Natural killer cell (primary cell): ENCODE data around the gene HOXA5. TPM values are rescaled to one million over a fixed set of nuclear protein-coding genes. Genes with fewer than 3 reads are reported as not detected.

Experiments used
- ATAC-seq, 3 donors: fragments of 150-1000 bp in 2 of 3; fragments of 200-7000 bp in 1 of 3; cut with Tn5 transposase; 1 replicate in 1 of 3; 2 replicates in 2 of 3; pipeline ENCODE4 v1.10.0; 2021; ENCODE audit warnings: mild to moderate bottlenecking in 2 of 3, moderate library complexity in 2 of 3
- DNase-seq, 2 donors: peaks; one replicate each; pipeline versions ENCODE4 v3.0.0 to v3.0.0-alpha.2; 2013 to 2021; ENCODE audit warnings: mixed read lengths in 1 of 2
- H3K27ac ChIP-seq: one replicate; pipeline ENCODE4 v1.5.1; 2013; ENCODE audit warnings: mild to moderate bottlenecking, low read length
- H3K27me3 ChIP-seq: one replicate; pipeline ENCODE4 v1.6.1; 2013; ENCODE audit warnings: low read length; ENCODE audit not compliant: control insufficient read depth, insufficient read depth
- H3K36me3 ChIP-seq: one replicate; pipeline ENCODE4 v1.6.1; 2013; ENCODE audit warnings: low read length; ENCODE audit not compliant: control insufficient read depth, insufficient read depth
- H3K4me1 ChIP-seq: one replicate; pipeline ENCODE4 v1.6.1; 2013; ENCODE audit warnings: low read length; ENCODE audit not compliant: control insufficient read depth, insufficient read depth
- H3K4me3 ChIP-seq: one replicate; pipeline ENCODE4 v1.5.1; 2013; ENCODE audit warnings: low read length
- H3K9me3 ChIP-seq: one replicate; pipeline ENCODE4 v1.6.1; 2013; ENCODE audit warnings: low read length; ENCODE audit not compliant: control insufficient read depth, insufficient read depth
- H3K27ac Mint-ChIP-seq, 2 donors: one replicate each; pipeline ENCODE4 v1.8.0; 2022; ENCODE audit warnings: mild to moderate bottlenecking in 2 of 2, mixed read lengths in 2 of 2, moderate library complexity in 1 of 2
- H3K27me3 Mint-ChIP-seq, 2 donors: one replicate each; pipeline ENCODE4 v1.8.0; 2022; ENCODE audit warnings: low read depth in 2 of 2, mixed read lengths in 2 of 2
- H3K36me3 Mint-ChIP-seq: one replicate; pipeline ENCODE4 v1.8.0; 2022; ENCODE audit warnings: mixed read lengths
- H3K4me1 Mint-ChIP-seq, 2 donors: one replicate each; pipeline ENCODE4 v1.8.0; 2022; ENCODE audit warnings: mixed read lengths in 2 of 2
- H3K4me3 Mint-ChIP-seq: one replicate; pipeline ENCODE4 v1.8.0; 2022; ENCODE audit warnings: mild to moderate bottlenecking, moderate library complexity, mixed read lengths
- H3K9me3 Mint-ChIP-seq, 2 donors: one replicate each; pipeline ENCODE4 v1.8.0; 2022; ENCODE audit warnings: mixed read lengths in 2 of 2
- WGBS: methylation state at CpG from one replicate; pipeline ENCODE4 v1.1.7; 2013; ENCODE audit warnings: missing lambda C conversion rate; ENCODE audit not compliant: insufficient coverage; 5-methylcytosine and 5-hydroxymethylcytosine counted together
- intact Hi-C: fragments of 100-400 bp; cut with micrococcal nuclease; formaldehyde crosslinking; loops from one replicate; pipeline ENCODE4 v1.14.2; 2022
- total RNA-seq, 4 donors: library from RNA; stranded (reverse); fragments of 120-200 nt in 1 of 4; gene quantifications; one replicate each; pipeline versions ENCODE4 v1.2.3 to v1.2.4, GENCODE V29; 2013 to 2022
- TF ChIP-seq, protein P1 (sequence below): fragments of 200-600 bp; IDR thresholded peaks from one replicate; pipeline ENCODE4 v1.8.0; 2022; ENCODE audit warnings: antibody characterized with exemption

HOXA5 gene
- total RNA-seq, 3 donors from 2014 or later (not counting 1 experiment from before 2014, with no cell fraction given), result 0.29 to 13.0 (median 0.52) TPM

DNA sequence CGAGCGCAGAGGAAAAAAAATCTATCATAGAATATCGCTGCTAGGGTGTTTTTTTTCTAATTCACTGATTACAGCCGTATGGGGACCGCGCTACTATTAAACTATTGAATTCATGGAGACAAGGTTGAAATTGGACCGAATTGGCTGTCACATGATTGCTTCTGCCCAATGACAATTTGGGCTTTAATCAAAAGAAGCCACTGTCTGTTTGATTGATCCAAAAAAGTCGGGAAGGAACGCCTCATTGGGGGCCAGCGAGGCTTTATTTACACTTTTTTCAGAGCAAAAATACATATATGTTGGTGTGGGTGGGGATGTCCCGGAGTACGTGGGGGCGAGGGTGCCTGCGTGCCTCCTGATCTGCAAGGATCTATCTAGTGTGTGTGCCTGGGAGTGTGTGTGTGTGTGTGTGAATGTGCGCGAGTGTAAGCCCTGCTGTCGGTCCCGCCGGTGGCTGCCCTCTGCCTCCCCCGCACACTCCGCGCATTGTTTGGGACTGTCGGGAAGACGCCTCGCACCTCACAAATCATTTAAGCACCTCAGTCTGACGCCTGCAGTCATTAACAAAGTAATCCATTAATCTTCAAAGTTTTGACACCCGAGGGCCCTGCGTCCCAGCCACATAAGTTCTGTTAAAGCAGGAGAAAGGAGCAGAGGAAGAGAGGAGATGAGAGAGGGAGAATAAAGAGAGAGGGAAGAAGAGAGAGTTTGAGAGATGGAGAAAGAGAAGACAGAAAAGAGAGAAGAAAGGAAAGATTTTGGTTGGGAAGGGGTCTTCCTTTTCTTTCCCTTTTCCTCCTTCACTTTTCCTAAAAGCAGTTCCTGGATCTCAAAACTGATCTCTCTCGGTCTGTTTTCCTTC lies 40.7 kb downstream of the HOXA5 start, which contains the start of gene HOXA2:
TSS of gene HOXA2 (minus strand) at position 103 of the 862 bp plus-strand sequence. CDS start 183 bp downstream, outside the sequence.
- H3K36me3 ChIP-seq, result peaks cover 3% of the 10 kb centered on the region
- TF ChIP-seq, protein P1, sequence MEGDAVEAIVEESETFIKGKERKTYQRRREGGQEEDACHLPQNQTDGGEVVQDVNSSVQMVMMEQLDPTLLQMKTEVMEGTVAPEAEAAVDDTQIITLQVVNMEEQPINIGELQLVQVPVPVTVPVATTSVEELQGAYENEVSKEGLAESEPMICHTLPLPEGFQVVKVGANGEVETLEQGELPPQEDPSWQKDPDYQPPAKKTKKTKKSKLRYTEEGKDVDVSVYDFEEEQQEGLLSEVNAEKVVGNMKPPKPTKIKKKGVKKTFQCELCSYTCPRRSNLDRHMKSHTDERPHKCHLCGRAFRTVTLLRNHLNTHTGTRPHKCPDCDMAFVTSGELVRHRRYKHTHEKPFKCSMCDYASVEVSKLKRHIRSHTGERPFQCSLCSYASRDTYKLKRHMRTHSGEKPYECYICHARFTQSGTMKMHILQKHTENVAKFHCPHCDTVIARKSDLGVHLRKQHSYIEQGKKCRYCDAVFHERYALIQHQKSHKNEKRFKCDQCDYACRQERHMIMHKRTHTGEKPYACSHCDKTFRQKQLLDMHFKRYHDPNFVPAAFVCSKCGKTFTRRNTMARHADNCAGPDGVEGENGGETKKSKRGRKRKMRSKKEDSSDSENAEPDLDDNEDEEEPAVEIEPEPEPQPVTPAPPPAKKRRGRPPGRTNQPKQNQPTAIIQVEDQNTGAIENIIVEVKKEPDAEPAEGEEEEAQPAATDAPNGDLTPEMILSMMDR, result no peak
- peak in 1 of 3 donors; percentile 21 for ATAC-seq
- DNase-seq, result peak in 1 of 2 donors; percentile 8
- no peak within 1 kb of the TSS for H3K4me3 ChIP-seq
- H3K9me3 Mint-ChIP-seq, result no peaks in the 10 kb centered on the region
- peaks cover 25% of the 10 kb centered on the region for H3K4me1 ChIP-seq
- peaks cover 50 to 72% of the 10 kb centered on the region in 2 donors for H3K27me3 Mint-ChIP-seq
- H3K27me3 ChIP-seq, result peaks cover 30% of the 10 kb centered on the region
- peak within 1 kb of the TSS; percentile 42 for H3K4me3 Mint-ChIP-seq
- no peak within 1 kb of the TSS for H3K27ac Mint-ChIP-seq
- peaks cover 36% of the 10 kb centered on the region for H3K36me3 Mint-ChIP-seq
- WGBS, result 33% methylated on average over 28 of the region's 29 CpGs
- no peak within 1 kb of the TSS for H3K27ac ChIP-seq
- peaks cover 36 to 41% of the 10 kb centered on the region in 2 donors for H3K4me1 Mint-ChIP-seq
- intact Hi-C loops, result no loop called here
- no peaks in the 10 kb centered on the region for H3K9me3 ChIP-seq

DNA sequence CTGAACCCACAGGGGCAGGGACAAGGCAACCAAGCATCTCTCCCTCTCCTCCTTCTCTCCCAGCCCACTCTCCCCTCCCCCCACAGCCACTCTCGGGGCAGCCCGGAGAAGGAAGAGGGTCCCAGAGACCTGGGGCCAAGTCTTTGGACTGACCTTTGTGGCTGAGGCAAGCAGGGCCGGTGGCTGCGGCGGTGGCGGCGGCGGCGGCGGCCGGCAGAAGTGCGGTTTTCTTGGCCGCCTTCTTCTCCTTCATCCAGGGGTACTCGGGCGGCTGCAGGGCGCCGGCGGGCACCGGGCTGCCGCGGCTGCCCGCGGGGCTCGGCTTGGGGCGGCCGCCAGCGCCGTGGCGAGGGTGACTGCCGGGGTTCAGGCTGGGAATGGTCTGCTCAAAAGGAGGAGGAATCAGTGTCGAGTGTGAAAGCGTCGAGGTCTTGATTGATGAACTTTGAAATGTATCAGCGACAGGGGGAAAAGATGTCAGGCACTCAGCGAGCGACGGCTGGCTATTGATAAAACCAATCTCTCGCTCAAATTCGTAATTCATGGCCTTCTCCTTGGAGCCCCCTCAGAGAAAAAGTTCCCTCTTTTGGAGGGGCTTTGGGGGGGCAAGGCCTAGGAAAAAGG lies 41.4 kb downstream of the HOXA5 start:
- Histone ChIP-seq H3K27ac (no peak overlapping the region), H3K36me3 (peaks cover 3% of the 10 kb centered on the region), H3K9me3 (no peaks in the 10 kb centered on the region), H3K4me3 (no peak overlapping the region), H3K27me3 (peaks cover 30% of the 10 kb centered on the region), H3K4me1 (peaks cover 32% of the 10 kb centered on the region)
- TF ChIP-seq, protein P1, result no peak
- ATAC-seq, result peak in 1 of 3 donors; percentile 45
- peaks cover 43 to 48% of the 10 kb centered on the region in 2 donors for H3K4me1 Mint-ChIP-seq
- H3K9me3 Mint-ChIP-seq, result no peaks in the 10 kb centered on the region
- H3K27ac Mint-ChIP-seq, result no peak overlapping the region
- DNase-seq, result peak in 1 of 2 donors; percentile 9
- H3K27me3 Mint-ChIP-seq, result peaks cover 48 to 72% of the 10 kb centered on the region in 2 donors
- peaks cover 36% of the 10 kb centered on the region for H3K36me3 Mint-ChIP-seq
- peak overlapping the region; percentile 42 for H3K4me3 Mint-ChIP-seq
- intact Hi-C loops, result no loop called here
- whole genome bisulfite sequencing, result 12% methylated on average over 39 of the region's 39 CpGs

DNA sequence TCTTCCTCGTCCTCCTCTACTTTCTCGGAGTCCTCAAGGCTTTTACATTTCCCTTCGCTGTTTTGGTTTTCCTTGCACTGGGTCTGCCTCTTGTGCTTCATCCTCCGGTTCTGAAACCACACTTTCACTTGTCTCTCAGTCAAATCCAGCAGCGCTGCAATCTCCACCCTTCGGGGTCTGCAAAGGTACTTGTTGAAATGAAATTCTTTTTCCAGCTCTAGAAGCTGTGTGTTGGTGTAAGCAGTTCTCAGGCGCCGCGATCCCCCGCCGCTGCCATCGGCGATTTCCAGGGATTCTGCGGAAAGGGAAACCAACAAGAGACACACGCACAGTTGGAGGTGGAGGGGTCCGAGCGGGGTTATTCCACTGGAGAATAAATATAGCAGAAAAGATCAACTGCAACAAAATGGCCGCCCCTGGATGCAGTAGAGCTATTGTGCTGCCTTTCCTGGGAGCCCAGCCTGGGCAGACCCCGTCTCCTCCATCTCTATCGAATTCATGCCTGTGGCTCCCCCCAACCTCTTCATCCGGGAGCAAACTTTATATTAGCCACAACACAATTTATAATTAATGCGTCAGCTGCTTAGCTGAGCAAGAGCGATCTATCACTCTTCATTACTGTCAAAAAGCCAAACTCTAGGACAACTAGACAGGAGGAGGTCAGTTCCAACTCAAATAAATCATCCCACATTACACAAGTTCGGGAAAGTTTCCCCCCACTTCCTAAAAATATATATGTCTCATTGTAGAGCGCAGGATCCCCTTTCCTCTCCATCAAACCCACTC lies 42.1 kb downstream of the HOXA5 start:
- no peak overlapping the region for H3K4me3 Mint-ChIP-seq
- DNase-seq (no peak), ATAC-seq (no peak)
- intact Hi-C loops, result no loop called here
- peaks cover 30% of the 10 kb centered on the region for H3K27me3 ChIP-seq
- WGBS, result 96% methylated on average over 25 of the region's 25 CpGs
- peaks cover 36% of the 10 kb centered on the region for H3K36me3 Mint-ChIP-seq
- peaks cover 3% of the 10 kb centered on the region for H3K36me3 ChIP-seq
- peaks cover 34% of the 10 kb centered on the region for H3K4me1 ChIP-seq
- TF ChIP-seq, protein P1, result no peak
- H3K4me3 ChIP-seq, result no peak overlapping the region
- H3K9me3 Mint-ChIP-seq, result no peaks in the 10 kb centered on the region
- peaks cover 47 to 49% of the 10 kb centered on the region in 2 donors for H3K4me1 Mint-ChIP-seq
- no peak overlapping the region for H3K27ac Mint-ChIP-seq
- H3K27ac ChIP-seq, result no peak overlapping the region
- H3K9me3 ChIP-seq, result no peaks in the 10 kb centered on the region
- peaks cover 48 to 72% of the 10 kb centered on the region in 2 donors for H3K27me3 Mint-ChIP-seq
